ENCODE results near the gene GLRA1. TPM values are rescaled to one million over a fixed set of nuclear protein-coding genes. Genes with fewer than 3 reads are reported as not detected.
A peak's percentile ranks its signal among the peaks of the same experiment; 100 is the strongest.

The GLRA1 gene
- total RNA-seq, 1 donor from 2014 or later, result not detected

DNA sequence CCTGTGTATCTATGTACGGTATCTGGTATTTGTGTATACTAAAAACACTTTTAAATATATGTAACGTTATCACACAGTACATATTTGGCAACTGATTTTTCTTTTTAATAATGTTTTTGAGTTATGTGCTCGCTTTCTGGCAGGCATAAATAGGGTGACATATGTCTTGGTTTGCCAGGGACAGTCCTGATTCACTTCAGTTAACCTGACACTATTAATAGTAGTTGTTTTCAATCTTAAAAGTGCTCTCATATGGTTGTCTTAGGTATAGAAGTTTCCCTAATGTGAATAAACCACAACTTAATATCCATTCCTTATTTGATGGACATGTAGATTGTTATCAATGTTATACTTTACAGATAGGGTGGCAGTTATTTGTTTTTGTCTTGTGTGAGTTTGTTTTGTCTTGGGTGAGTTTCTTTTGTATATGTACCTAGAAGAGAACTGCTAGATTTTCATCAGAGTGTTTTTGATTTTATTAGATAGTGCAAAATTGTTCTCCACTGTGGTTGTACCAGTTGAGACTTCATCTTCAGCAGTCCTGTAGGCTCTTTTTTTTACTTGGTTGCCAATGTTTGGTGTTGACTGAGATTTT, 145.0 kb downstream of the GLRA1 start:
- TF ChIP-seq, protein P1, sequence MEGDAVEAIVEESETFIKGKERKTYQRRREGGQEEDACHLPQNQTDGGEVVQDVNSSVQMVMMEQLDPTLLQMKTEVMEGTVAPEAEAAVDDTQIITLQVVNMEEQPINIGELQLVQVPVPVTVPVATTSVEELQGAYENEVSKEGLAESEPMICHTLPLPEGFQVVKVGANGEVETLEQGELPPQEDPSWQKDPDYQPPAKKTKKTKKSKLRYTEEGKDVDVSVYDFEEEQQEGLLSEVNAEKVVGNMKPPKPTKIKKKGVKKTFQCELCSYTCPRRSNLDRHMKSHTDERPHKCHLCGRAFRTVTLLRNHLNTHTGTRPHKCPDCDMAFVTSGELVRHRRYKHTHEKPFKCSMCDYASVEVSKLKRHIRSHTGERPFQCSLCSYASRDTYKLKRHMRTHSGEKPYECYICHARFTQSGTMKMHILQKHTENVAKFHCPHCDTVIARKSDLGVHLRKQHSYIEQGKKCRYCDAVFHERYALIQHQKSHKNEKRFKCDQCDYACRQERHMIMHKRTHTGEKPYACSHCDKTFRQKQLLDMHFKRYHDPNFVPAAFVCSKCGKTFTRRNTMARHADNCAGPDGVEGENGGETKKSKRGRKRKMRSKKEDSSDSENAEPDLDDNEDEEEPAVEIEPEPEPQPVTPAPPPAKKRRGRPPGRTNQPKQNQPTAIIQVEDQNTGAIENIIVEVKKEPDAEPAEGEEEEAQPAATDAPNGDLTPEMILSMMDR (IDR thresholded peaks at IDR 0.05; ENCODE audit: insufficient read depth, low read length, poor library complexity, severe bottlenecking), result no peak
- no peaks in the 10 kb centered on the region for H3K27me3 ChIP-seq (ENCODE audit: control insufficient read depth, insufficient read depth, low read length)
- DNase-seq (ENCODE audit: low read depth), result no peak
- H3K36me3 ChIP-seq (ENCODE audit: control insufficient read depth, insufficient read depth, low read length), result no peaks in the 10 kb centered on the region
- no peak overlapping the region for H3K4me3 ChIP-seq (ENCODE audit: low read depth, low read length)

DNA sequence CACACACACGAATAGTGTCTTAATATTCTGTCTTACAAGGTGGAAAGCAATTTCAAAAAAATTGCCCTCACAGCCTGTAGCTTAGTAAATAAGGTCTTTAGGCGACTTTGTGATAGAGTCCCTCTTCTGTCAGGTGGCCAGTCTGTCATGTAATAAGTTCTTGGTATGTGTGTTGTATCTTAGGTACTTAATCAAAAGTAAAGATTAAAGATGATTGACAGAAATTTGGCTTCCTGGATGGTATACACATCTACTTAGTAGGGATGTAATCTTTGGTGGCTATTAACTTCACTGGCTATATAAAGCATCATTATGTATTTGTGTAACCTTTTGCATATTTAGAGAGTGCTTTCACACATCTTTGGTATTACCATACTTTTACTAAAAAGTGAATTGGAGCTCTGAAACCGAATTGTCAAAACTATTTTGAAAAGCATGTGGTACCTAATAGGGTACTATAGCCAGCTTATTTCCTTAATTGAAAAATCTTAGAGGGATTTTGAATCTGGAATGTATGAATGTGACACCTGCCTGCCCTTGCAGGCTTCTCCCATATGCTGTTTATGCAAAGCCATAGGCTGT, 149.5 kb downstream of the GLRA1 start:
- Histone ChIP-seq H3K36me3 (ENCODE audit: control insufficient read depth, insufficient read depth, low read length) (no peaks in the 10 kb centered on the region), H3K4me3 (ENCODE audit: low read depth, low read length) (no peak overlapping the region), H3K27me3 (ENCODE audit: control insufficient read depth, insufficient read depth, low read length) (no peaks in the 10 kb centered on the region)
- no peak for DNase-seq (ENCODE audit: low read depth)
- TF ChIP-seq, protein P1 (IDR thresholded peaks at IDR 0.05; ENCODE audit: insufficient read depth, low read length, poor library complexity, severe bottlenecking), result no peak

DNA sequence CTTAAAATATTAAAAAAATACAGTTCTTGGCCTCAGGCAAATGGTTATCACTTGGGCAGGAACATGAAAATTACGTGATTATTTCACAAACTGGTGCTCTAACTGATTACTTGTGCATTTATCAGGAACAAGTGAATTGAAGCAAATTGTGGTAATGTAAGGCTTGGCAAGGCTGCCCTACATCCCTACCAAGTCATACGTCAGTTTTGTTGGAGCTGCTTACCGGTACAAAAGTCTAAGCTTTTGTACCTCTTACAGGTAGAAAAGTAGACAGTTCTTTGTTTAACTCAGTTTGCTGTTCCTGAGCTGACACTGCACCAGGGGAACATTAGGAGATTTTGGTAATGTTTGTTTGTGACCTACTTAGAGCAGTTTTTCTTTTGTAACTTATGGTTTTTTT, 150.7 kb downstream of the GLRA1 start:
- Histone ChIP-seq H3K36me3 (ENCODE audit: control insufficient read depth, insufficient read depth, low read length) (no peaks in the 10 kb centered on the region), H3K4me3 (ENCODE audit: low read depth, low read length) (peak overlapping the region; percentile 90), H3K27me3 (ENCODE audit: control insufficient read depth, insufficient read depth, low read length) (no peaks in the 10 kb centered on the region)
- no peak for DNase-seq (ENCODE audit: low read depth)
- TF ChIP-seq, protein P1 (IDR thresholded peaks at IDR 0.05; ENCODE audit: insufficient read depth, low read length, poor library complexity, severe bottlenecking), result no peak

DNA sequence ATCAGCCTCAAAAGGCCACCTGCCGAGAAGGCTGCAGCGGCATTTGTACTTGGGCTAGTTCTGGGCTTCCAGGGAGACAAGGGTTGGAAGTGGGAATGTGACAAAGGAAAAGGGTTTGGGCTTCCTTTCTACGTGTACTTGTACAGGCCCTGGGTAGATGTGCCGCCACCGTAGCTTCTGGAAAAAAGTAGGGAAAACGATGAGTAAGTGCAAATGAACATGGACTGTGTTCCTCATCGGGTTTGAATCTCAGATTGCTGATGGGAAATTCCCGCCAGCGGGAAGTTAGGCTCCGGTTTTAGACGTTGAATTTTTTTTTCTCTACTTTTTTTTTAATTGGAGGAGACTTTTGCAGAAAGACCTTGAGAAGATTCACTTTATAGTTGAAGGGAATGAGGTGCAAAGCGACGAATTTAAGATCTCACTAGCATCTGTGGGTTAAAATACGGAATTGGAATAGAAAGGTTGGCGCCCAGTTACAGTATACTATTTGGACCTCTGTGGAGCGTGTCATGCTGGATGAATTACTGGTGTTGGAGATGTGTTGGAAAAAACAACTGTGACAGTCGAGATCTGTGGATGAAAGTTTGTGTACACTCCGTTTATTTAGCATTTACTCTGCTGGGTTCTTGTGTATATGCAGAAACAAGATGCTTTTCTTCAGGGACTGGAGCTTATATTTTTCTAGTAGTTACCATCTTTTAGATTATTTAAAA, 151.6 kb downstream of the GLRA1 start:
- DNase-seq (ENCODE audit: low read depth), result no peak
- H3K4me3 ChIP-seq (ENCODE audit: low read depth, low read length), result peak overlapping the region; percentile 90

More for the DNA sequence above, 151.6 kb downstream of the GLRA1 start:
- H3K27me3 ChIP-seq (ENCODE audit: control insufficient read depth, insufficient read depth, low read length), result no peaks in the 10 kb centered on the region
- H3K36me3 ChIP-seq (ENCODE audit: control insufficient read depth, insufficient read depth, low read length), result no peaks in the 10 kb centered on the region
- TF ChIP-seq, protein P1 (IDR thresholded peaks at IDR 0.05; ENCODE audit: insufficient read depth, low read length, poor library complexity, severe bottlenecking), result no peak

Other genes with a start within 250 kb of the GLRA1 start
- gene SPARC, start 237.9 kb downstream of the GLRA1 start, total RNA-seq, result 139 and 140 TPM in 2 replicates
- 91.6 and 118 TPM in 2 replicates for gene ATOX1, start 166.2 kb downstream of the GLRA1 start, total RNA-seq
- gene G3BP1, start 152.9 kb downstream of the GLRA1 start, total RNA-seq, result 134 and 154 TPM in 2 replicates